HFF-Myc (cell line): Measurements from ENCODE around the gene LRRC74B.
"Not testable (repeated sequence)": the region's sequence is repeated elsewhere in the genome, so short reads cannot be mapped to it uniquely, and the experiment has no call there.

Experiments
- DNase-seq: peaks from one replicate; pipeline ENCODE4 v3.0.0-alpha.2; 2011; ENCODE audit warnings: low read depth; ENCODE audit errors: extremely low read depth
- H3K4me3 ChIP-seq: replicated peaks from 2 replicates; pipeline ENCODE4 v1.5.1; 2011; ENCODE audit warnings: low read depth, mild to moderate bottlenecking, control low read depth, low read length
- CTCF ChIP-seq: IDR thresholded peaks from 2 replicates; pipeline ENCODE4 v1.5.1; 2012; ENCODE audit warnings: mild to moderate bottlenecking, low read depth, low read length, control low read depth; ENCODE audit errors: missing control alignments

Gene LRRC74B

GRCh38 chr22:21067075-21067900, 21.5 kb downstream of the LRRC74B start:
- H3K4me3 ChIP-seq = no peak overlapping the region
- no peak for TF ChIP-seq CTCF
- DNase-seq = no peak

- no peak for TF ChIP-seq CTCF
- no peak overlapping the region for H3K4me3 ChIP-seq
- no peak for DNase-seq
Measured at GRCh38 chr22:21067901-21068680, 22.3 kb downstream of the LRRC74B start.

GRCh38 chr22:21068681-21069276, 23.0 kb downstream of the LRRC74B start:
- no peak overlapping the region for H3K4me3 ChIP-seq
- no peak for DNase-seq
- no peak for TF ChIP-seq CTCF

GRCh38 chr22:21069375-21069774, 23.6 kb downstream of the LRRC74B start:
- no peak overlapping the region for H3K4me3 ChIP-seq
- DNase-seq = no peak
- no peak for TF ChIP-seq CTCF

GRCh38 chr22:21070690-21071615, 25.2 kb downstream of the LRRC74B start:
- TF ChIP-seq CTCF = no peak
- no peak overlapping the region for H3K4me3 ChIP-seq
- DNase-seq = no peak

GRCh38 chr22:21071796-21072195, 26.1 kb downstream of the LRRC74B start:
- DNase-seq, H3K4me3 ChIP-seq: not testable (repeated sequence)
